ENCODE results near the gene G2E3. TPM values are rescaled to one million over a fixed set of nuclear protein-coding genes. Genes with fewer than 3 reads are reported as not detected.

G2E3 gene
- total and polyA plus RNA-seq, 2 of the 13 experiments (the other 11 are each of a cell fraction or from before 2014, with no cell fraction given): 22.8 to 63.0 TPM

GRCh38 chr14:30630248-30630647 lies 71.3 kb downstream of the G2E3 start (continued):
- TF ChIP-seq CHD2 (IDR thresholded peaks at IDR 0.05; ENCODE audit: low read depth, low read length) (no peak), MAFK (conservative IDR thresholded peaks at IDR 0.05 in 1 of 2, IDR thresholded peaks at IDR 0.05 in 1 of 2; ENCODE audit: low read length in 2 of 2) (peak; percentile 69 to 78), ZNF30 (CRISPR knock-in tag; IDR thresholded peaks at IDR 0.05) (no peak), TRAFD1 (CRISPR knock-in tag; IDR thresholded peaks at IDR 0.05; ENCODE audit: borderline replicate concordance) (no peak)

GRCh38 chr14:30632730-30633129 lies 73.8 kb downstream of the G2E3 start:
- Histone ChIP-seq H3K9me3 (ENCODE audit: low read length) (no peaks in the 10 kb centered on the region), H3K4me3 (replicated peaks in 1 of 3; ENCODE audit: insufficient read depth in 1 of 3, low read depth in 2 of 3, low read length in 3 of 3) (no peak overlapping the region), H3K79me2 (ENCODE audit: insufficient read depth, low read length) (peaks cover 65% of the 10 kb centered on the region), H2AFZ (ENCODE audit: low read length) (no peak overlapping the region), H3K27me3 (ENCODE audit: control insufficient read depth in 1 of 2, insufficient read depth in 2 of 2, low read length in 2 of 2) (no peaks in the 10 kb centered on the region), H3K36me3 (replicated peaks in 1 of 2; ENCODE audit: control insufficient read depth in 1 of 2, insufficient read depth in 2 of 2, low read length in 2 of 2) (peaks cover 24 to 64% of the 10 kb centered on the region in 2 experiments), H4K20me1 (ENCODE audit: insufficient read depth, low read length) (peaks cover 24% of the 10 kb centered on the region), H3K4me2 (ENCODE audit: low read depth, low read length) (no peak overlapping the region), H3K27ac (ENCODE audit: extremely low read length, insufficient read depth, low read length) (no peak overlapping the region), H3K9ac (ENCODE audit: insufficient read depth, low read depth, low read length) (no peak overlapping the region), H3K4me1 (ENCODE audit: insufficient read depth, low read length) (peaks cover 12% of the 10 kb centered on the region; the same call in 1 of the 2 replicates)
- ChIA-PET POLR2A (interaction anchor here (3.6 kb wide), 1 partner anchor 11 kb away, joined by 17 read pairs; the partner anchor contains the start of gene SCFD1), CTCF (ENCODE audit: low intra/inter-chr PET ratio, low total read pairs) (no interaction called here)
- FAIRE-seq (no peak), DNase-seq (ENCODE audit: low spot score) (no peak), ATAC-seq (peak; percentile 51)
- 100% methylated on average over 1 of the region's 1 CpG for WGBS (ENCODE audit: low lambda C conversion rate)
- TF ChIP-seq MBNL3 (CRISPR knock-in tag; conservative IDR thresholded peaks at IDR 0.05): 0 out of 2 replicates have a peak, but pooled peaks have one; percentile 39
- TF ChIP-seq GZF1 (CRISPR knock-in tag; IDR thresholded peaks at IDR 0.05): no peak
- intact Hi-C loops (cut with micrococcal nuclease; ENCODE audit: unreplicated experiment) (no loop called here), in situ Hi-C loops (cut with HindIII; ENCODE audit: extremely low pct_ligation_motif_present, low pct_unique_long_range_greater_than_20kb) (no loop called here)
- no TSS peak for BruUV-seq (replicated peaks)
